ENCODE data around the gene ERBB3.

ERBB3 gene

GRCh38 chr12:56130876-56131275, 50.9 kb downstream of the ERBB3 start (continued):
- TF ChIP-seq ZNF280D (tag by site-specific recombination; IDR thresholded peaks at IDR 0.05) (no peak), ZNF146 (tag by site-specific recombination; IDR thresholded peaks at IDR 0.05) (no peak), ZSCAN30 (tag by site-specific recombination; IDR thresholded peaks at IDR 0.05) (no peak), ZNF664 (tag by site-specific recombination; IDR thresholded peaks at IDR 0.05) (no peak), ZNF274 (IDR thresholded peaks at IDR 0.05; ENCODE audit: low read length) (no peak), ZNF274 (tag by site-specific recombination; IDR thresholded peaks at IDR 0.05; ENCODE audit: borderline replicate concordance) (no peak)

- peaks cover 37 to 95% of the 10 kb centered on the region in 2 experiments; a peak in 2 of 3 replicates for H3K36me3 ChIP-seq (ENCODE audit: control insufficient read depth in 2 of 2, insufficient read depth in 1 of 2, low read length in 2 of 2)
- ChIA-PET CTCF (no interaction called here), POLR2A (no interaction called here)
- H3K4me3 ChIP-seq (ENCODE audit: low read depth, low read length), result no peak overlapping the region
- no peaks in the 10 kb centered on the region for H3K4me1 ChIP-seq (ENCODE audit: control insufficient read depth, insufficient read depth, low read length)
- H3K27ac ChIP-seq (ENCODE audit: extremely low read depth, low read depth, low read length), result no peak overlapping the region
- H3K9me3 ChIP-seq (ENCODE audit: control insufficient read depth, insufficient read depth, low read depth, low read length), result no peaks in the 10 kb centered on the region
- TF ChIP-seq ZNF148 (tag by site-specific recombination; IDR thresholded peaks at IDR 0.05; ENCODE audit: borderline replicate concordance) (no peak), ZNF350 (tag by site-specific recombination; IDR thresholded peaks at IDR 0.05) (no peak), ZNF175 (tag by site-specific recombination; IDR thresholded peaks at IDR 0.05) (no peak), ZNF48 (tag by site-specific recombination; IDR thresholded peaks at IDR 0.05) (no peak), ZNF571 (tag by site-specific recombination; IDR thresholded peaks at IDR 0.05) (no peak), SP2 (tag by site-specific recombination; IDR thresholded peaks at IDR 0.05) (no peak), ZNF18 (tag by site-specific recombination; IDR thresholded peaks at IDR 0.05) (no peak), MZF1 (tag by site-specific recombination; IDR thresholded peaks at IDR 0.05; ENCODE audit: borderline replicate concordance) (no peak), ZNF521 (tag by site-specific recombination; IDR thresholded peaks at IDR 0.05) (no peak), ZNF223 (tag by site-specific recombination; IDR thresholded peaks at IDR 0.05) (no peak), ZNF701 (tag by site-specific recombination; IDR thresholded peaks at IDR 0.05) (no peak), CTCF (tag by site-specific recombination; IDR thresholded peaks at IDR 0.05) (no peak), ZNF488 (tag by site-specific recombination; IDR thresholded peaks at IDR 0.05) (no peak), ZNF2 (tag by site-specific recombination; IDR thresholded peaks at IDR 0.05) (no peak), ZNF645 (tag by site-specific recombination; IDR thresholded peaks at IDR 0.05) (no peak), ZNF354C (tag by site-specific recombination; IDR thresholded peaks at IDR 0.05; ENCODE audit: borderline replicate concordance, low read depth) (no peak), ZNF830 (tag by site-specific recombination; IDR thresholded peaks at IDR 0.05; ENCODE audit: low read depth) (no peak)
Measured at GRCh38 chr12:56134897-56135296, 54.9 kb downstream of the ERBB3 start.

Data from HEK293 (cell line).